Stimulated activated CD4-positive, alpha-beta T cell treated with anti-CD3 and anti-CD28 coated beads, TNF-alpha, amount 100 ng/mL, for 48 hours (primary cell): Measurements from ENCODE around the gene CHRM5.
"Not testable (repeated sequence)": the region's sequence is repeated elsewhere in the genome, so short reads cannot be mapped to it uniquely, and the experiment has no call there.

Experiments used
- DNase-seq, 3 donors: peaks; one replicate each; pipeline ENCODE4 v3.0.0-alpha.2; 2020; ENCODE audit warnings: low read depth in 3 of 3

CHRM5 gene

DNA sequence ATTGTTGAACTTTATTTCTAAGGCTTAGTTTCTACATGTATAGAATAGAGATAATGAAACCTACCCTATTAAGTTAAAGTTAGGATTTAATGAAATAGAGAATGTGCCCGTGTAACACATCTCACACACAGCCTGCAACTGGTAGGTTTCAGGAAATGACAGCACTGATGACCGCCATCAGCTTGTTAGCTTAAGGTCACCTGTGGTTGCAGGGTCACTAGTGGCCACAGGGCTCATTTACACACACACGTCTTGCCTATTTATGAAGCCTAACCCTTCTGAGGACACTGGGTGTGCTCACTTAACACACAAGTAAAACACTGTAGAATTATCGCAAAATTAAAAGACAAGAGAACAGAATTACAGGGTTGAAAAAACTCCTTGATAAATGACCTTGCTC is 20.1 kb downstream of the CHRM5 start:
- DNase-seq: no peak

DNA sequence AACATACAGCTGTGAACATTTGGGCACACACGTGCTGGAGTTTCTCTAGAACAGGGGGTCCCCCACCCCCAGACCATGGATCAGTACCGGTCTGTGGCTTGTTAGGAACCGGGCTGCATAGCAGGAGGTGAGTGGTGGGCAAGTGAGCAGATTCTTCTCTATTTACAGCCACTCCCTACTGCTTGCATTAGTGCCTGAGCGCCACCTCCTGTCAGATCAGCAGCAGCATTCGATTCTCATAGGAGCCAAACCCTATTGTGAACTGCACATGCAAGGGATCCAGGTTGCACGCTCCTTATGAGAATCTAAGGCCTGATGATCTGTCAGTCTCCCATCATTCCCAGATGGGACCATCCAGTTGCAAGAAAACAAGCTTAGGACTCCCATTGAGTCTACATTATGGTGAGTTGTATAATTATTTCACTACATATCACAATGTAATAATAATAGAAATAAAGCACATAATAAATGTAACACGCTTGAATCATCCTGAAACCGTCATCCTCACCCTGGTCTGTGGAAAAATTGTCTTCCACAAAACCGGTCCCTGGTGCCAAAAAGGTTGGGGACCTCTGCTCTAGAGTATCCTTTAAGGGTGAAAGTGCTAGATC is 25.8 kb downstream of the CHRM5 start:
- DNase-seq: peak in 1 of 3 donors; percentile 8

DNA sequence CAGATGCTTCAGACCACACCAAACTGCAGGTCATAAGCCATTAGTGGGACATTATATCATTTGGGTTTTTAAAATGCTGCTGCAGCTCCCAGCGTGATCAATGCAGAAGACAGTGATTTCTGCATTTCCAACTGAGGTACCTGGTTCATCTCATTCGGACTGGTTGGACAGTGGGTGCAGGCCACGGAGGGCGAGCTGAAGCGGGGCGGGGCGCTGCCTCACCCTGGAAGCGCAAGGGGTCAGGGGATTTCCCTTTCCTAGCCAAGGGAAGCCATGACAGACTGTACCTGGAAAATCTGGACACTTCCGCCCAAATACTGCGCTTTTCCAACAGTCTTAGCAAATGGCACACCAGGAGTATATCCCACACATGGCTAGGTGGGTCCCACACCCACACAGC is 27.4 kb downstream of the CHRM5 start:
- not testable (repeated sequence) for DNase-seq

DNA sequence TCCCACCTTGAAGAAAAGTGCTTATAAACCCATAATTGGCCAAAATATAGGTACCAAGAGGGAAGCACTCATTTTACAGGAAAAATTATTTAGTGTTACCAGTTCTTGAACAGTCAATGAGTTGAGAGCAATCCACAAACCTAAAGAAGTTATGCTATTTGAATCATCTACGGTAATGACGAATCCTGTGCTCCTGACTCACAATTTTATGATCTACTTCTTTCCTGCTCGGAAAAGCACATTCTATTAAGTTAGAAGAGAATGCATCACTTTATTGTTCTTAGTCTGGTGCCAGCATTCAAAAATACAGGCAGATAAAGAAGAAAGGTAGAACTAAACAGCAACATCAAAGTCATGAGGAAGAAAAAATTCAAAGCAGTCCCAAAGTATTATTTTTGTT is 33.2 kb downstream of the CHRM5 start:
- DNase-seq: no peak

DNA sequence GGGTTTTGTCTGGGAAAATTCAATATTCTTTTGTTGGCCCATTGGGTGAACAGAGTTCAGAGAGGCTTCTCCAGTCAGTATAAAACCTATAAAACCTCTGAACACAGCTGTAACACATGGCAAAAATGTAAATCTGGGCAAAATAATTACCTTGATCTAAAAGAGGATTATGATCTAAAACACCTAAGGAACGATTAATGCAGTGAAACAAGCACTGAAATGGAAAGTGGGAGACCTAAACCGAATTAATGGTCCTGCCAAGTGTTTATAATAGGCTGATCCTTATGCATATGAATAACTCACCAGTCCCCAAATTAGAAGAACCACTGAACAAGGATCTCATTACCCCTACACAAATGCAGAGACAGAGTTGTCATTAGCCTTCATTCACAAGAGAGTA is 38.1 kb downstream of the CHRM5 start:
- DNase-seq: no peak

DNA sequence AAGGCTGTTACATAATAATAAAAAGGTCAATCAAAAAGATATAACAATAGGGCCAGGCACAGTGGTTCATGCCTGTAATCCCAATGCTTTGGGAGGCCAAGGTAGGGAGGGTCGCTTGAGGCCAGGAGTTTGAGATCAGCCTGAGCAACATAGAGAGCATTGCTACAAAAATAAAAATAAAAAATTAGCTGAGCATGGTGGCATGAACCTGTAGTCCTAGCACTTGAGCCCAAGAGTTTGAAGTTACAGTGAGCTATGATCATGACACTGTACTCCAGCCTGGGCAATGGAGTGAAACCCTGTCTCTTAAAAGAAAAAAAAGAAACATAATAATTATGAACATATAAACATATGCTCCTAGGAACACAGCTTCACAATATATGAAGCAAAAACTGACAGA is 41.4 kb downstream of the CHRM5 start:
- DNase-seq: no peak

DNA sequence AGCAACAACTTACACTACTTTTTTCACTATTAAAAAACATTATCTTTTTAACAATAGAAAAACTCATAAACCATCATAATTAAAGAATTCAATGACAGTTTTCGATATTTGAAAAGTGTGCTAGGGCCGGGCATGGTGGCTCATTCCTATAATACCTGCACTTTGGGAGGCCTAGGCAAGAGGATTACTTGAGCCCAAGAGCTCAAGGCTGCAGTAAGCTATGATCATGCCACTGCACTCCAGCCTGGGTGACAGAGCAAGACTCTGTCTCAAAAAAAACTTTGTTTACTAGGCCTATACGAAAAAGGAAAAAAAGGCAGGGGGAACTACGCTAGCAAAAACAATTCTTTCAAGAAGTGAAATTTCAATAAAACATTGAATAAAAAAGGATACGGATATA is 42.6 kb downstream of the CHRM5 start:
- no peak for DNase-seq

DNA sequence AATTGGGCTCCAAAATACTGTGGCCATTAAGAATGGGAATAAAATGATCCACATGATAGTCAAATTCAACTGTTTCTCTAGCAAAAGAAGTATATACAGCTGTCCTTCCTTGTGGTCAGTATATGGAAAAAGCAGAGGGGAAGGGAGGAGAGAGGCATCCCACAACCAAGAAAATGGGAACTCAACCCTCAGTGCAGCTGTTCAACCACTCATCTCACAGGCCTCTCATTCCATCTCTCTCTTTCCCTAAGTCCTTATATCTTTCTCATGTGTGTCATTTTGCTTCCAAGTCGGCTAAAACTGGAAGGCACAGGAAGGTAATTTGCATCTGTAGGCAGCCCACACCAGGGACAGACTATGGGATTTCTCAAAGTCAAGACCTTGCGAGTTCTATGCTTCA is 43.2 kb downstream of the CHRM5 start:
- no peak for DNase-seq

DNA sequence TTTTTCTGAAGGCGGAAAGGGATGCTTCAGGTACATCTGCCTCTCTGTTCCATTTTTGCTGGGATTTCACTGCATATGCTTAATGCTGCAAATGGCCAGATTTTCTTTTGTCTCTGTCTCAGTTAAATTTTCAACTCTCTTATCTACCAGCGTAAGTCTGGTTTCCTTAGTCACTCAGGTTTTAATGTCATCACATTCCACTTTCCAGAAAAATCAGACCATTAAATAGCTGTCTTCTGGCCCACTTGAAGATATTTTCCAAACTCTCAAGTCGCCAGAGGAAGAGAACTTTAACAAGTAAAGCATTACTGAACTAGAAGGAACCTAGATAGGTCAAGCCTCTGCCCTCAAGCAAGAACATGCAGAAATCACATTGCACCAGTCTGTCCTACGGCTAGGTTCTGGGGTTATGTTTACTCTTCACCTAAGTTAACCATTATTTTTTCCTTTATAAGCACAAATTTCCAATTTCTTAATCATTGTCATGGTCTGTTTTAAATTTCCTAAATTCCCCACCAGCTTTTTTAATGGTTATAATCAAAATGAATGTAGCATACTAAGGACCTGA is 44.2 kb downstream of the CHRM5 start:
- no peak for DNase-seq

DNA sequence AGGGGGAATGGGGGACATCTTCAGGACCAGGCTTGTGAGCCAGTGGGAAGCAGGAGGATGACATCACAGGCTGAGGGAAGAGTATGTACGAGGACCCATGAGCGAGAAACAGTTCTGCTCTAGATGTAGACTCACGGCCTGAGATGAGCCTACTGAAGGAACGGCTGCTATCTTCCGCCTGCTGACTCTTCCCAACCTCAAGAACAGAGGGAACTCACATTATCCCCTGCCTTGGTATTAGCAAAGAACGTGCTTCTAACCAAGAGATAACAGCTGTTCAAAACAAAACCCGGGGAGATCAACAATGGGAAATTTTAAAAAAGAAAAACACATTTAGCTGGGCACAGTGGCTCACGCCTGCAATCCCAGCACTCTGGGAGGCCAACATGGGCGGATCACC is 45.4 kb downstream of the CHRM5 start:
- DNase-seq: no peak

DNA sequence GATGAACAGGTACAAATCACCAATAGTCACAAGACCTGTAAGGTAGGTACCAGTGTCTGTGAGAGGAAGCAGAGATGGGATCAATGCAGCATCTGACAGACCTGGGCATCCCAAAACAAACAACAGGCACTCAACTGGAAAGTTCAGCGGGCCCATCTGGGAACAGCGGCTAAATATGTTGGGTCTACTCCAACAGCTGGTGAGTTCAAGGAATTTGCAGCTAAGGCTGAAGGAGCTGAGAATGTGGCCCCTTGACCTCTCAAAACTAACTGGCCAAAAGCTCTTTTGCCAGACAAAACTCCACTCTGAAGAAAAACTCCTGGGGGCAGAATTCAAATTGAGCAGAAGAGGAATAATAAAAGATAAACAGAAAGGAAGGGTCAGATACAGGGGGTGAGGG is 46.3 kb downstream of the CHRM5 start:
- DNase-seq: no peak

DNA sequence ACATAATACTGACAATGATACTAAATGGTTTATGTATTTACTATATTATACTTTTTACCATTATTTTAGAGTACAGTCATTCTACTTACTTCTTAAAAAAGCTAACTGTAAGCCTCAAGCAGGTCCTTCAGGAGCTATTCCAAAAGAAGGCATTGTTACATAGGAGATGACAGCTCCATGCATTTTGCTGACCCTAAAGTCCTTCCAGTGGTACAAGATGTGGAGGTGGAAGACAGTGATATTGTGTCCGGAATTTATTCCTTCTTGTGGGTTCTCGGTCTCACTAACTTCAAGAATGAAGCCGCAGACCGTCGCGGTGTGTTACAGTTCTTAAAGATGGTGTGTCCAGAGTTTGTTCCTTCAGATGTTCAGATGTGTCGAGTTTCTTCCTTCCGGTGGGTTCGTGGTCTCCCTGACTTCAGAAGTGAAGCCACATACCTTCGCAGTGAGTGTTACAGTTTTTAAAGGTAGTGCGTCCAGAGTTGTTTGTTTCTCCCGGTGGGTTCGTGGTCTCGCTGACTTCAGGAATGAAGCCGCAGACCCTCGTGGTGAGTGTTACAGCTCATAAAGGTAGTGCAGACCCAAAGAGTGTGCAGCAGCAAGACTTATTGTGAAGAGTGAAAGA is 49.8 kb downstream of the CHRM5 start:
- DNase-seq: peak in 1 of 3 donors; percentile 13

DNA sequence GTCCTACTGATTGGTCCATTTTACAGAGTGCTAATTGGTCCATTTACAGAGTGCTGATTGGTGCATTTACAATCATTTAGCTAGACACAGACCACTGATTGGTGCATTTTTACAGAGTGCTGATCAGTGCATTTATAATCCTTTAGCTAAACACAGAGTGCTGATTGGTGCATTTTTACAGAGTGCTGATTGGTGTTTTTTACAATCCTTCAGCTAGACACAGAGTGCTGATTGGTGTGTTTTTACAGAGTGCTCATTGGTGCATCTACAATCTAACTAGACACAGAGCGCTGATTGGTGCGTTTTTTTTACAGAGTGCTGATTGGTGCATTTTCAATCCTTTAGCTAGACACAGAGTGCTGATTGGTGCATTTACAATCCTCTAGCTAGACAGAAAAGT is 50.4 kb downstream of the CHRM5 start:
- not testable (repeated sequence) for DNase-seq

DNA sequence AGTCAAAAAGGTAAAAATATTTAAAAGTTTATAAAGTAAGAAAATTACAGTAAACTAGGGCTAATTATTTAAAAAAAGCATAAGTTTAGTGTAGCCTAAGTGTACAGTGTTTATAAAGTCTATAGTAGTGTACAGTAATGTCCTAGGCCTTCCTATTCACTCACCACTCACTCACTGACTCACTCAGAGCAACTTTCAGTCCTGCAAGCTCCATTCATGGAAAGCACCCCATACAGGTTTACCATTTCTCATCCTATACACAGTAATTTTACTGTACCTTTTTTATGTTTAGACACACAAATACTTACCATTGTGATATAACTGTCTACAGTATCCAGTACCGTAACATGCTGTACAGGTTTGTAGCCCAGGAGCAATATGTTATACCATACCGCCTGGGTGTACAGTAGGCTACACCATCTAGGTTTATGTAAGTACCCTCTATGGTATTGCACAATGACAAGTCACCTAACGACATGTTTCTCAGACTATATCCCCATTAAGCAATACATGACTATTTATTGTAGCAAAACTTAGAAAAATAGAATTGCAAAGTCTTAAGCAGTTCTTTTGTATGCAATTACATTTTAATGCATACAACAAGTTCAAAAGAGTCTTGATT is 51.2 kb downstream of the CHRM5 start:
- DNase-seq: no peak

DNA sequence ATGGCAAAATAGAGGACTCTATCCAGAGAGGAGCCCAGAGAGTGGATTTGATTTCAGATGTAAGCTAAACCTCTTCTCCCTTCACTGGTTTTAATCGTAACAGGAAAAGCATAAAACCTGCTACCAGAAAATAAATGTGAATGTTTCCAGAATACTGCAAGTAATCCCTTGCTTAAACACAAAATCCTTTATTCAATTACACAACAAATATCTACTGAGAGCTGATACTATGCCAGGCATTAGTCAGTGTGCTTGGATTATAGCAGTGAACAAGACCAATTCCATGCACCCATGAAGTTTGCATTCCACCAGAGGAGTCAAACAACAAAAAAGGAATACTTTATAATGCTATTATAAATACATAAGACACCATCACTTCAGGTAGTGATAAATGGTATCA is 55.6 kb downstream of the CHRM5 start:
- no peak for DNase-seq

DNA sequence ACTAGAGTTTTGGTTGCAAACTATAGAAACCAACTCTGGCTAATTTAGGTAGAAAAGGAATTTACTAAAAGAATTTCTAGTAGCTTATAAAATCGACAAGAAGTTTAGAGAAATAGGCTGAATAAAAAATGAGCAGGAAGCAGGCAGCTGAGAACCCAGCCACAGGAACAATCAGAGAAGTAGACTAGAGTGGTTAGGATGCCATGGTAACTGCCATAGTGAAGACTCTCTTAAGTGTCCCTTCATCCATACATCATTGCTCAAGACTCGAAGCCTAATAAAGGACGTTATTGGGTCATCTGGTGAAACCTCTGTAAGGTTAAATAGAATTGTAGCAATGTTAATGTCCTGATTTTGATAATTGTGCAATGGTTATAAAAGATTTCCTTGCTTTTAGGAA is 57.0 kb downstream of the CHRM5 start:
- DNase-seq: no peak

DNA sequence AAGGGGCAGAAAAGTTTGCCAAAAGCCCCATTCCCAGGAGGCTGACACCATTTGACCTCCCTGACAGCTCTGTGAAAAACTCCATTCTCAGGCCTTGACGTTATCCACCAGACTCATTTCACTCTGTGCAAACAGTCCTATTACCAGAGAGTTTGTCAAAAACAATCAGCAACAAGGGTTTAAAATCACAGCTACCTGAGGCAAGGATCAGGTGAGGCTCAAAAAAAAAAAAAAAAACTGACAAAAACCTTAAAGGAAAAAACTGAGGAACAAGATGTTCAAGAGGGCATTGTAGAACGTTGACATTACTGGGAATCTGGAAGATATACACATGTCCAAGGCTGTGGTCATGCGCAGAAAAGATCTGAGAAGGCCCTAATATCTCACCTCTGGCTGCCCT is 59.3 kb downstream of the CHRM5 start:
- no peak for DNase-seq

DNA sequence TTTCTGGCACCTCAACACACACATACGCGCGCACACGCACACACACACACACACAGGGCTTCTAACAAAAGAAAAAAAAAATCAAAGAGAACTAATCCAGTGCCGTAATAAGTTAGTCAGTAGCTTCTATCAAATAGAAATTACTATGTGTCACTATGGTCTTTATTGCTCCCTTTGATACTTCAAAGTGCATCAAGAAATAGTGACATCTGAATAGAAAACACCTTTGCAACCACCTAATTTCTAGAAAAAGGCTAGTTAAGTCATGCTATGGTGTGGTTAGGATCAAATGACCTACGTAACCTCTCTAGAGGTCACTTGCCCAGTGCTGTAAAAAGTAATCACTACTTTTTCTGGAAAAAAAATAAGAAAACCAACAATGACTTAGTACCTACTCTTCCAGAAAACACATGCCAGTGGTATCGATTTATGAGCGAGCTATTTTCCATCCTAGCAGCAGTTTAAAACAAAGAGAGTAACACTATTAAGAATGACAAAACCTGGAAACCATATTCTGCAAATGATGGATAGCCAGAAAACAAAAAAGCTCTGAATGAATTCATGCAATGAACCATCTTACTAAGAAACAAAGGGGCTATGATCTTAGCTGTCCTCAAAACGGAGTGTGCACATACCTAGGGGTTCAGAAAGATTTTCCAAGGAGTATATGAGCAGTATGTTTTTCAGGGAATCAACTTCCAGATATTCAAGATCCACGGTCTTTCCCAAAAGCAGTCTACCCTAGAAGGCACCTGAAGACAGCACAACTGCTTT is 63.9 kb downstream of the CHRM5 start:
- DNase-seq: no peak

DNA sequence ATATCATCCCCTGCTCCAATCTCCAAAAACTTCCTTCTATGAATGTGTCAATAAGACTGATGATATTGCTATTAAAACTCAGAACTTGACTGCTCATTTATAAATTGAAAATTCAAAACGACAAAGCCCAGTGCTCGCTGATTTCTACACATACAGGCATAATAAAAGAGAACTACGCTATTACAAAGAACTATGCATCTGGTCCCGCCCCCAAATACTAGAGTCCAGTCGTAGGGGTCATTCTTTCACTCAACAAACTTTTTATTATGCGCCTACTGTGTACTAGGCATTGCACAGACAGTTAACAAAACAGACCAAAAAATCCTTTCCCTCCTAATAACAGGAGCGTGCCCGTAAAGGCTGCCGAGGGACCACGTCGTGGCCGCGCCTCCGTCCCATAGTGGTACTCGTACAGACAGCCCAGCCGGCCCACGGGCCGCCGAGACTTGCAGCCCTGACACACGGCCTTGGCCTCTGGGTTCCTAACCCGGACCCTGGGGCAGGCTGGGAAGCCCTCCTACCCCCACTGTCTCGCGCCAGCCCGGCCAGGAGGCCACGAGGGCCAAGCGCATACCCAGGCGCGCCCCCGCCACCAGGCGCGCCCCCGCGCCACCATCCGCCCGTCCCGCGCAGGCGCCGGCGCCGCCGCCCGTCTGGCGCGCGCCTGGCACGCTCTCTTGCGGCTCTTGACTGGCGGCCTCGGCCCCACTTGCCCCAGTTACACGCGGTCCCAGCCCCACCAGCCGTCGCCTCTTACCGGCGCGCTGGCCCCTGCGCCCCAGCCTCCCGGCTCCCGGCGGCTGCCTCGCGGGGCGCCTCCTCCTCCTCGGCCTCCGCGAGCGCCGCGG is 70.0 kb downstream of the CHRM5 start:
- DNase-seq: peak; percentile 53 to 68 (median 55)

DNA sequence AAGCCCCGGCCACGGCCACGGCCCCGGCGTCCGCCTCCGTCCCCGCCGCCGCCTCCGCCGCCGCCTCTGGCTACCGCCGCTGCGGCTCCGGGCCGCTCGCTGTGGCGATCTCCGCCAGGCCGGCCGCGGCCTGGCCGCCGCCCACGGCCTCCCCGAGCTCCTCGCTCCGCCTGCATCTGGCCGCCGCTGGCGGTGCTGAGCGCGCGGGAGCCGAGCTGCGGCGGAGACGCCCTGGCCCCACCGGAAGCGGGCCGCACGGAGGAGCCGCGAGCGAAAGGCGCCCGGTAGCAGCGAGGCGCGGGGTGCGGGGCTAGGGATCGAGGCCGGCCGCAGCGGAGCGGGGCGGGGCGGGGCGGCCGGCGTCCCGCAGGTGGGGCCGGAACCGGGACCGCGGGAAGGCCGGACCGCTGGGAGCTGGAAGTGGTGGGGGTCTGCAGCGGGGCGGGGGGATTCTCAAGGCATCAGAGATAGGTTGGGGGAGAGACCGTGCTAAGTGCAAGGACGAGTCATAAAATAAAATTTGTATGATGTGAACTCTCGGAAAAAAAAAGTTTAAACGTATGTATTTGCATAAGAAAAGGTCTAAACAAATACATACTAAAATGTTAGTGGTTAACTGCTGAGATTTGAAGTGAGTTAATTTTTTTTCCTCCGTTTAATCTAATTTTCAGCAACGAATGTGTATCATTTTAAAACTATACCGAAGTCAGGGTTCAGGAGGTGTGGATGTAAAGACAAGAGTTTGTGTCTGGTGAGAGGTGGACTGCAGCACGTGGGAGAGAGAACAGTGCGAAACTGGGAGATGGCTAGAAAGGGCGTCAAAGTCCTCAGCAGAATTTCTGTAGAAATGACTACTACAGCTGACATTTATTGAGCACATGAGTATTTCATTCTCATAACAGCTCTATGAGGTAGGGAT is 70.8 kb downstream of the CHRM5 start, which contains the start of gene AVEN:
TSS of gene AVEN (minus strand) at position 334 of the 919 bp plus-strand sequence. CDS start at position 176, 158 bp downstream.
- peak in 2 of 3 donors; percentile 48 to 53 for DNase-seq
